CD4-positive, alpha-beta memory T cell (primary cell): ENCODE measurements around the gene SMAP2. TPM values are rescaled to one million over a fixed set of nuclear protein-coding genes. Genes with fewer than 3 reads are reported as not detected.

Source experiments
- CTCF ChIA-PET: fragments of 350-600 bp; sonication (Branson Sonifier 250); formaldehyde crosslinking; loops from one replicate; lab custom pipeline; 2021; ENCODE audit warnings: inconsistent platforms; ENCODE audit not compliant: partially characterized antibody; lab: Charles Lee
- POLR2A ChIA-PET: fragments of 350-600 bp; sonication (Branson Sonifier 250); formaldehyde crosslinking; loops from one replicate; lab custom pipeline; 2021; ENCODE audit not compliant: partially characterized antibody; lab: Charles Lee
- DNase-seq, 5 donors: peaks; one replicate each; pipeline versions ENCODE4 v3.0.0 to v3.0.0-alpha.2; 2020 to 2022; ENCODE audit warnings: mixed read lengths in 1 of 5
- H3K27ac ChIP-seq: one replicate; pipeline ENCODE4 v1.7.0; 2013; ENCODE audit warnings: low read depth, low read length
- H3K27me3 ChIP-seq: 2 replicates; pipeline ENCODE4 v1.7.0; 2013; ENCODE audit warnings: mild to moderate bottlenecking, low read length, moderate library complexity; ENCODE audit not compliant: insufficient read depth
- H3K36me3 ChIP-seq: 2 replicates; pipeline ENCODE4 v1.7.0; 2013; ENCODE audit warnings: mild to moderate bottlenecking, low read length, moderate library complexity; ENCODE audit not compliant: insufficient read depth
- H3K4me1 ChIP-seq: 2 replicates; pipeline ENCODE4 v1.7.0; 2013; ENCODE audit warnings: mild to moderate bottlenecking, low read length, moderate library complexity; ENCODE audit not compliant: insufficient read depth
- H3K4me3 ChIP-seq, 2 donors: one replicate each; pipeline ENCODE4 v1.7.0; 2013; ENCODE audit warnings: low read length in 2 of 2, mild to moderate bottlenecking in 1 of 2
- H3K9me3 ChIP-seq, 2 donors: one replicate each; pipeline ENCODE4 v1.7.0; 2013; ENCODE audit warnings: low read length in 2 of 2, control low read depth in 1 of 2; ENCODE audit not compliant: control insufficient read depth in 1 of 2
- H3K27ac Mint-ChIP-seq, 7 donors: one replicate each; pipeline ENCODE4 v1.8.0; 2020 to 2021; ENCODE audit warnings: mixed read lengths in 7 of 7, mild to moderate bottlenecking in 6 of 7, inconsistent platforms in 3 of 7, moderate library complexity in 3 of 7
- H3K27me3 Mint-ChIP-seq, 2 donors: one replicate each; pipeline ENCODE4 v1.8.0; 2020 to 2021; ENCODE audit warnings: mixed read lengths in 2 of 2
- H3K36me3 Mint-ChIP-seq, 2 donors: one replicate each; pipeline ENCODE4 v1.8.0; 2020 to 2021; ENCODE audit warnings: mixed read lengths in 2 of 2, inconsistent platforms in 1 of 2, mild to moderate bottlenecking in 1 of 2
- H3K4me1 Mint-ChIP-seq, 4 donors: one replicate each; pipeline ENCODE4 v1.8.0; 2020 to 2021; ENCODE audit warnings: mixed read lengths in 4 of 4, mild to moderate bottlenecking in 1 of 4
- H3K4me3 Mint-ChIP-seq, 8 donors: one replicate each; pipeline ENCODE4 v1.8.0; 2020 to 2021; ENCODE audit warnings: mixed read lengths in 8 of 8, mild to moderate bottlenecking in 7 of 8, moderate library complexity in 6 of 8, inconsistent platforms in 3 of 8
- H3K9me3 Mint-ChIP-seq, 8 donors: one replicate each; pipeline ENCODE4 v1.8.0; 2020 to 2021; ENCODE audit warnings: mixed read lengths in 8 of 8, mild to moderate bottlenecking in 5 of 8, inconsistent platforms in 3 of 8, moderate library complexity in 1 of 8
- intact Hi-C: fragments of 100-400 bp; cut with micrococcal nuclease; formaldehyde crosslinking; loops from one replicate; pipeline ENCODE4 v1.15.1; 2023
- polyA plus RNA-seq, 2 donors: library from polyadenylated mRNA; unstranded; fragments of 300-500 nt; fragmentation: Illumina TruSeq; gene quantifications; one replicate each; pipeline ENCODE4 v1.2.3, GENCODE V29; 2021
- total RNA-seq, 2 experiments: library from RNA; stranded (reverse); gene quantifications; one replicate each; pipeline ENCODE4 v1.2.3, GENCODE V29; 2021

SMAP2 gene
- total and polyA plus RNA-seq, 4 experiments from 2014 or later, result 123 to 358 (median 191) TPM

GRCh38 chr1:40422630-40423263 is 49.2 kb downstream of the SMAP2 start:
- intact Hi-C loops, result no loop called here
- DNase-seq, result no peak
- Histone ChIP-seq H3K9me3 (no peaks in the 10 kb centered on the region), H3K27me3 (no peaks in the 10 kb centered on the region), H3K4me1 (no peaks in the 10 kb centered on the region), H3K27ac (no peak overlapping the region), H3K4me3 (no peak overlapping the region), H3K36me3 (peaks cover 43% of the 10 kb centered on the region)
- POLR2A ChIA-PET, result no interaction called here
- Mint-ChIP-seq H3K27me3 (no peaks in the 10 kb centered on the region), H3K4me3 (no peak overlapping the region), H3K4me1 (peaks cover 6 to 13% (median 9%) of the 10 kb centered on the region in 4 donors), H3K9me3 (no peaks in the 10 kb centered on the region), H3K27ac (peak overlapping the region in 3 of 7 donors; percentile 32 to 52 (median 36)), H3K36me3 (peaks cover 69 to 71% of the 10 kb centered on the region in 2 donors)
- CTCF ChIA-PET, result interaction anchor here (1.5 kb wide), 1 partner anchor 15 kb away, joined by 4 read pairs; no protein-coding TSS in a partner anchor

GRCh38 chr1:40423264-40423642 is 49.7 kb downstream of the SMAP2 start:
- no peak overlapping the region for H3K4me3 ChIP-seq
- peaks cover 6 to 13% (median 9%) of the 10 kb centered on the region in 4 donors for H3K4me1 Mint-ChIP-seq
- no peaks in the 10 kb centered on the region for H3K27me3 Mint-ChIP-seq
- no peak overlapping the region for H3K27ac ChIP-seq
- CTCF ChIA-PET, result interaction anchor here (5.3 kb wide), 1 partner anchor 16 kb away, joined by 26 read pairs; no protein-coding TSS in a partner anchor
- H3K4me3 Mint-ChIP-seq, result no peak overlapping the region
- DNase-seq, result no peak
- H3K9me3 Mint-ChIP-seq, result no peaks in the 10 kb centered on the region
- peak overlapping the region in 3 of 7 donors; percentile 32 to 75 (median 47) for H3K27ac Mint-ChIP-seq
- H3K36me3 ChIP-seq, result peaks cover 43% of the 10 kb centered on the region
- peaks cover 64 to 66% of the 10 kb centered on the region in 2 donors for H3K36me3 Mint-ChIP-seq
- intact Hi-C loops, result no loop called here
- no peaks in the 10 kb centered on the region for H3K4me1 ChIP-seq
- H3K9me3 ChIP-seq, result no peaks in the 10 kb centered on the region
- H3K27me3 ChIP-seq, result no peaks in the 10 kb centered on the region
- POLR2A ChIA-PET, result no interaction called here

GRCh38 chr1:40423951-40424618 is 50.6 kb downstream of the SMAP2 start:
- peaks cover 36% of the 10 kb centered on the region for H3K36me3 ChIP-seq

GRCh38 chr1:40425198-40425597 is 51.7 kb downstream of the SMAP2 start:
- ChIA-PET CTCF (interaction anchor here (1.1 to 5.3 kb wide), 3 partner anchors 9 to 14 kb away, joined by 3 to 26 read pairs (median 6); no protein-coding TSS in a partner anchor), POLR2A (no interaction called here)
- Mint-ChIP-seq H3K4me1 (peaks cover 6 to 11% (median 8%) of the 10 kb centered on the region in 4 donors), H3K27ac (peak overlapping the region in 1 of 7 donors; percentile 36), H3K4me3 (no peak overlapping the region), H3K27me3 (no peaks in the 10 kb centered on the region), H3K9me3 (peaks cover 0 to 2% (median 0%) of the 10 kb centered on the region in 8 donors), H3K36me3 (peaks cover 47 to 49% of the 10 kb centered on the region in 2 donors)
- DNase-seq, result no peak
- intact Hi-C loops, result no loop called here
- no peaks in the 10 kb centered on the region for H3K4me1 ChIP-seq
- H3K36me3 ChIP-seq, result peaks cover 28% of the 10 kb centered on the region
- no peak overlapping the region for H3K4me3 ChIP-seq
- no peak overlapping the region for H3K27ac ChIP-seq
- no peaks in the 10 kb centered on the region for H3K27me3 ChIP-seq
- H3K9me3 ChIP-seq, result no peaks in the 10 kb centered on the region

More at GRCh38 chr1:40423951-40424618, 50.6 kb downstream of the SMAP2 start:
- DNase-seq, result no peak
- H3K27ac Mint-ChIP-seq, result peak overlapping the region in 3 of 7 donors; percentile 32 to 89 (median 36)
- POLR2A ChIA-PET, result no interaction called here
- Histone ChIP-seq H3K27me3 (no peaks in the 10 kb centered on the region), H3K27ac (no peak overlapping the region), H3K4me1 (no peaks in the 10 kb centered on the region), H3K4me3 (no peak overlapping the region), H3K9me3 (no peaks in the 10 kb centered on the region)
- CTCF ChIA-PET, result interaction anchor here (5.3 kb wide), 1 partner anchor 15 kb away, joined by 26 read pairs; no protein-coding TSS in a partner anchor
- H3K4me1 Mint-ChIP-seq, result peaks cover 6 to 11% (median 8%) of the 10 kb centered on the region in 4 donors
- intact Hi-C loops, result no loop called here
- H3K27me3 Mint-ChIP-seq, result no peaks in the 10 kb centered on the region
- no peaks in the 10 kb centered on the region for H3K9me3 Mint-ChIP-seq
- no peak overlapping the region for H3K4me3 Mint-ChIP-seq
- peaks cover 56 to 58% of the 10 kb centered on the region in 2 donors for H3K36me3 Mint-ChIP-seq

GRCh38 chr1:40431385-40431784 is 57.9 kb downstream of the SMAP2 start:
- intact Hi-C loops, result no loop called here
- Histone ChIP-seq H3K4me3 (no peak overlapping the region), H3K36me3 (no peaks in the 10 kb centered on the region), H3K27ac (no peak overlapping the region), H3K27me3 (no peaks in the 10 kb centered on the region), H3K4me1 (no peaks in the 10 kb centered on the region), H3K9me3 (no peaks in the 10 kb centered on the region)
- ChIA-PET POLR2A (no interaction called here), CTCF (no interaction called here)
- no peak overlapping the region for H3K4me3 Mint-ChIP-seq
- peaks cover 0 to 2% (median 0%) of the 10 kb centered on the region in 8 donors for H3K9me3 Mint-ChIP-seq
- H3K27ac Mint-ChIP-seq, result no peak overlapping the region
- peaks cover 0 to 4% of the 10 kb centered on the region in 2 donors for H3K36me3 Mint-ChIP-seq
- no peaks in the 10 kb centered on the region for H3K27me3 Mint-ChIP-seq
- DNase-seq, result no peak
- H3K4me1 Mint-ChIP-seq, result peaks cover 0 to 1% (median 0%) of the 10 kb centered on the region in 4 donors

DNA sequence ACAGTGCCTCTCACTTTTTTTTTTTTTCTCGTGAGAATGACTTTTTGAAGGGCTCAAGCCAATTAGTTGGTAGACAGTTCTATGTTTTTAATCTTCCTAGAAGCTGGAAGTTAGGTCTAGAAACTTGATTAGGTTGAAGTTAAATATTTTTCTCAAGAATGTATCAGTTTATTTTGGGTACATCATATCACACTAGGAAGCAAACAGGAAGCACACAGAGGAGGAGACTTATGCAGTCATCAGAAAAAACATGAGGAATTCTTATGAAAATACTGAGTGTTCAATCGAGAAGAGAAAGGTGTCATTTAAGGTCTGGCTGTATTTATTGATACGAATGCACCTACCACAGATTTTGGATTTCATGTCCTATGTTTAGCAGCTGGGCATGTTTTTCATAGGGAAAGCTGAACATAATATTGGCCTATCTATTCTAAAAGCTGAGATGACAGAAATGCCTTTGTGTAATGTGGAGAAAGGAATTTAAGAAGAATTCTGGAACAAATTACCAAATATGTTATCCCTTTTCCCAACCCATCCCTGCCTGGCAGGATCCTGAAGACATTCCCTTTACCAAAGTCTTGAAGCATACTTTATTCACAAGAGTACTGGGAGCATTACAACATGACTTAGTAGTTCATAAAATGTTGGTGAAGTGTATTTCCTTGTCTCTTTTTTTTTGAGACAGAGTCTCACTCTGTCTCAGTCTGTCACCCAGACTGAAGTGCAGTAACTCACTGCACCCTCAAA is 59.3 kb downstream of the SMAP2 start:
- Mint-ChIP-seq H3K9me3 (peaks cover 0 to 2% (median 0%) of the 10 kb centered on the region in 8 donors), H3K27ac (peak overlapping the region in 1 of 7 donors; percentile 71), H3K27me3 (no peaks in the 10 kb centered on the region), H3K4me1 (no peaks in the 10 kb centered on the region), H3K4me3 (no peak overlapping the region), H3K36me3 (no peaks in the 10 kb centered on the region)
- Histone ChIP-seq H3K4me1 (no peaks in the 10 kb centered on the region), H3K27ac (no peak overlapping the region), H3K36me3 (no peaks in the 10 kb centered on the region), H3K4me3 (no peak overlapping the region), H3K27me3 (no peaks in the 10 kb centered on the region), H3K9me3 (no peaks in the 10 kb centered on the region)
- CTCF ChIA-PET, result interaction anchor here (0.6 to 3.5 kb wide), 5 partner anchors 25 to 289 kb away, joined by 3 to 15 read pairs (median 3); no protein-coding TSS in a partner anchor
- intact Hi-C loops, result no loop called here
- POLR2A ChIA-PET, result interaction anchor here (0.5 kb wide), 1 partner anchor 31 kb away, joined by 3 read pairs; no protein-coding TSS in a partner anchor
- DNase-seq, result no peak
